ENCODE data around the gene KIF2C. TPM values are rescaled to one million over a fixed set of nuclear protein-coding genes. Genes with fewer than 3 reads are reported as not detected.
"Not testable (repeated sequence)": the region's sequence is repeated elsewhere in the genome, so short reads cannot be mapped to it uniquely, and the experiment has no call there.

Gene KIF2C
- total RNA-seq, 2 experiments from 2014 or later = 102 to 107 TPM

DNA sequence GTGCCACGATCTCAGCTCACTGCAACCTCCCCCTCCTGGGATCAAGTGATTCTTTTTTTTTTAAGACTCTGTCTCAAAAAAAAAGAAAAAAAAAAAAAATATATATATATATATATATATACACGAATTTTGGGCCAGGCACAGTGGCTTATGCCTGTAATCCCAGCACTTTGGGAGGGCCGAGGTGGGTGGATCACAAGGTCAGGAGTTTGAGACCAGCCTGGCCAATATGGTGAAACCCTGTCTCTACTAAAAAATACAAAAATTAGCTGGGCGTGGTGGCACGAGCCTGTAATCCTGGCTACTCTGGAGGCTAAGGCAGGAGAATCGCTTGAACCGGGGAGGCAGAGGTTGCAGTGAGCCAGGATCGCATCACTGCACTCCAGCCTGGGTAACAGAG is 58.2 kb downstream of the KIF2C start:
- not testable (repeated sequence) for H3K4me3 Mint-ChIP-seq

DNA sequence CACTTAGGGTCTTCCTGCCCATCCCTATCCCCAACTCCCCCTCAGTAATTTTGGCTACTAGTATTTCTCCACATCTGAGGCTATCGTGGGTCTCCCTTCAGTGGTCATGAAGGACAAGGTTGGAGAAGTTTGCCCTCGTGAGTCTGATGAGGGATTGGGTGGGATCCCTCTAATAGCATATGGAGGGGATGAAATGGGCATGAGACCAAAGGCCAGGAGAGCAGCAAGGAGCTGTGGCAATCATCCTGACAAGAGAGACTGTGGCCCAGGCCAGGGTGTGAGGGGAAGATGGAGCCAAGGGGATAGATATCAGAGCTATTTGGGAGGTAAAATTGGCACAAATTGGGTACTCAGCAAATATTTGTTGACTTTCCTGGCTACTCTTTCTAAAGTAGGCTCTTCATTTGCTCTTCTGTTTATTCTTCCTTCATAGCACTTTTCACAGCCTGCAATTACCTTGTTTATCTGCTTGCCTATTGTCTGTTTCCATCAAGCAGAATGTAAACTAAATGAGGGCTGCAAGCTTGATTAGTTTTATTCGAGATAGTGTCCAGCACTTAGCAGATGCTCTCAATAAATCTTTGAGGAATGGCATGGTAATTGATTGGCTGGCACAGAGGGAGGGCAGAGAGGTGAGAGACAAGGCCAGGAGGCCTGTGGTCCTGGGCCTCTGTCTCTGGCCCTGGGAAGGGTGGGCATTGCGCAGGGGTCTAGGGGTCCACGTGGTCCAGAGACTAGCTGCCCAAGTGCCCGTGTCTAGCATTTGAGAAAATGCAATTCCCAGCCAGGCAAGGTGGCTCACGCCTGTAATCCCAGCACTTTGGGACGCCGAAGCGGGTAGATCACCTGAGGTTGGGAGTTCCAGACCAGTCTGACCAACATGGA is 59.1 kb downstream of the KIF2C start:
- Mint-ChIP-seq H3K4me1 (peaks cover 29% of the 10 kb centered on the region), H3K4me3 (no peak overlapping the region), H3K27me3 (no peaks in the 10 kb centered on the region), H3K36me3 (peaks cover 18% of the 10 kb centered on the region), H3K9me3 (ENCODE audit: low read depth) (no peaks in the 10 kb centered on the region), H3K27ac (peak overlapping the region; percentile 100)
- ATAC-seq (no peak), DNase-seq (no peak)
- CTCF ChIA-PET = interaction anchor here (0.9 to 5.2 kb wide), 11 partner anchors 8 to 216 kb away, joined by 3 to 62 read pairs (median 9); partner anchors contain the start of genes BTBD19 and HECTD3

More for the DNA sequence above, 58.2 kb downstream of the KIF2C start:
- not testable (repeated sequence) for H3K9me3 Mint-ChIP-seq (ENCODE audit: low read depth); DNase-seq; H3K27me3 Mint-ChIP-seq; ATAC-seq
- Mint-ChIP-seq H3K4me1 (peaks cover 26% of the 10 kb centered on the region), H3K36me3 (peaks cover 13% of the 10 kb centered on the region), H3K27ac (peak overlapping the region; percentile 100)
- CTCF ChIA-PET = interaction anchor here (1.7 to 5.2 kb wide), 4 partner anchors 11 to 67 kb away, joined by 7 to 62 read pairs (median 48); partner anchors contain the start of genes BTBD19 and RNU5D-1

DNA sequence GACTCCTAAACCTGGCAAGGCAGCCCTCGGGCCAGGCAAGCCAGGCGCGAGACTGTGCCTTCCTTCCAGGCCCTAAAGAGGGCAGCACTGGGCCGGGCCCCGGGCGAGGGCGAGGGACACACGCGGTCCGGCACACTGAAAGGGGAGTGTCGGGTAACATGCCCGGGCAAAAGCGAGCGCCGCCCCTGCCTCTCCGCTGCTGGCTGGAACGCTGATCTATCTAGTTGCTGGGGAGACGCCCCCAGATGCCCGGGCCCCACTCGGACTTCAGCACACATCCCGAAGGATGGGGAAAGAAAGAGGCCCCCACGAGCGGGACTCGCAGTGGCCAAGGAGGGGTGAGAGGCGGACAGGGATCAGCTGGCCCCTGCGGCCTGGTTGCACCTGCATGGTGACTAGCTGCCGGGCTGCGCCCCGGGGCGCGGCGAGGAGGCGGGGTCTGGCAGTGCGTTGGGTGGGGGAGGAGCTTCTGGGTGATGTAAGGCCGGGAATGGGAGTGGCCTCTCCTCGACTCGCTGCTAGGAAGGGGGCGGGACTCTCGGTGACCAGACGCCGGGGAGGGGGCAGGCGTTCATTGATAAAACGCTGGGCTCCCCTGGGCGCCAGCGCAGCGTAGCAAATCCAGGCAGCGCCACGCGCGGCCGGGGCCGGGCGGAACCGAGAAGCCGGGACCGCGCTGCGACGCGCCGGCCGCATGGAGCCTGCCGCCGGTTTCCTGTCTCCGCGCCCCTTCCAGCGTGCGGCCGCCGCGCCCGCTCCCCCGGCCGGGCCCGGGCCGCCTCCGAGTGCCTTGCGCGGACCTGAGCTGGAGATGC is 60.3 kb downstream of the KIF2C start, which contains the start of gene PLK3:
TSS of gene PLK3 (plus strand) at position 608 of the 815 bp plus-strand sequence. CDS start at position 695, 87 bp downstream.
- H3K36me3 Mint-ChIP-seq = peaks cover 24% of the 10 kb centered on the region
- peaks cover 29% of the 10 kb centered on the region for H3K4me1 Mint-ChIP-seq

DNA sequence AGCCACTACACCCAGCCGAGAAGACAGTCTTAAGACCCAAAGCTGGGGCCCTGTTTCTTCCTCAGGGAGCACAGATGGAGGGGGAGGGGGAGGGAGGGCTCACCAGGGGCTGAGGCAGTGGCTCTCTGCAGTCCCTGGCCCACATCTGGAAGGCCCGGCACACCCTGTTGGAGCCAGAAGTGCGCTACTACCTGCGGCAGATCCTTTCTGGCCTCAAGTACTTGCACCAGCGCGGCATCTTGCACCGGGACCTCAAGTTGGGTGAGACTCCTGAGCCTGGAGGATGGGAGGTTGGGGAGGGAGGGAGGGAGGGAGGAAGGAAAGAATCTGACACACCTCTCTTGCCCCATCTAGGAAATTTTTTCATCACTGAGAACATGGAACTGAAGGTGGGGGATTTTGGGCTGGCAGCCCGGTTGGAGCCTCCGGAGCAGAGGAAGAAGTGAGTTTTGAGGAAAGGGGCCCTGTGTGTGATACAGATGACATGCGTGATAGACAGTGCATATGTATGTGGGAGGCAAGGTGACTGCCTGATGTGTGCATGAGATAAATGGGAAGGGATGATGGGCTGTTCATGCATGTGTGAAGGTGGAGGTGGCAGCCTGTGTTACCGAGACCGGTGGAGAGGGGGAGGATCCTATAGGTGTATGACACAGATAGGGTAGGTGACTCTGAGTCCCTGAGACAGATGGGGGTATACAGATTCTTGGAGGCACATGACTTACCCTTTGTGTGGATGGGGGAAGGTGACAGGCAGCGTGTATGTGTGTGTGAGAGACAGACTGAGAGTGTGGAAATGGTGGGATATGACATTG is 62.1 kb downstream of the KIF2C start:
- CTCF ChIA-PET = interaction anchor here (3.1 to 5.2 kb wide), 3 partner anchors 7 to 18 kb away, joined by 42 to 62 read pairs (median 60); partner anchors contain the start of gene BTBD19
- Mint-ChIP-seq H3K9me3 (ENCODE audit: low read depth) (no peaks in the 10 kb centered on the region), H3K4me1 (peaks cover 37% of the 10 kb centered on the region), H3K27ac (peak overlapping the region; percentile 94), H3K4me3 (peak overlapping the region; percentile 78), H3K36me3 (peaks cover 33% of the 10 kb centered on the region), H3K27me3 (no peaks in the 10 kb centered on the region)
- ATAC-seq = no peak
- DNase-seq = no peak

More for the DNA sequence above, 60.3 kb downstream of the KIF2C start, which contains the start of gene PLK3:
- Mint-ChIP-seq H3K9me3 (ENCODE audit: low read depth) (no peaks in the 10 kb centered on the region), H3K4me3 (peak within 1 kb of the TSS; percentile 78), H3K27ac (peak within 1 kb of the TSS; percentile 100), H3K27me3 (no peaks in the 10 kb centered on the region)
- peak; percentile 99 for DNase-seq
- CTCF ChIA-PET = interaction anchor here (0.6 to 5.2 kb wide), 22 partner anchors 9 to 691 kb away, joined by 3 to 62 read pairs (median 5); partner anchors contain the start of genes BTBD19, EIF2B3, HECTD3 and MUTYH
- peak; percentile 81 for ATAC-seq

DNA sequence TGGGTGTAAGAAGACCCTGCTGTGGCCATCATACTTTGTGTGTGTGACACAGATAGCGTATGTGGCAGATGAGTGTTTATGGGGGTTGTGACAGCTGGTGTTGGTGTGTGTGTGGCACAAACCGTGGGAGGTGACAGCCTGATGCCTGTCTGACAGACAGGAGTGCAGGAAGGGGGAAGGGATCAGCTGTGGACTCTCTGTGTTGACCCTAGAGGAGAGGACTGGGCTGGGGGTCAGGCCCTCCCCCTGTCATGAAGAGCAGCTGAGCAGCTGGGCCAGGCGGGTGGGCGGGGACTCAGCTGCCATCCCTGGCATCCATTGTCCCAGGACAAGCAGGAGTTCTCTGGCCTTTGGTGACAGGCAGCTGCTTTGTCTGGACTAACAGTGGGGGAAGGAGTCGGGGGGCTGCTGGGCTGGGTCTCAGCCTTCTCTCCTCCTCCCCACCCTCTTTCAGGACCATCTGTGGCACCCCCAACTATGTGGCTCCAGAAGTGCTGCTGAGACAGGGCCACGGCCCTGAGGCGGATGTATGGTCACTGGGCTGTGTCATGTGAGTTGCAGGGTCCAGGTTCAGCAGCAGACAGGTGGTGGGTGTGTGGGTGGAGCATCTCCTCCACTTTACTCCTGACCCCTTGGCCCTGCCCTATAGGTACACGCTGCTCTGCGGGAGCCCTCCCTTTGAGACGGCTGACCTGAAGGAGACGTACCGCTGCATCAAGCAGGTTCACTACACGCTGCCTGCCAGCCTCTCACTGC is 62.8 kb downstream of the KIF2C start:
- CTCF ChIA-PET = interaction anchor here (0.6 to 5.2 kb wide), 2 partner anchors 12 to 17 kb away, joined by 3 to 62 read pairs; no protein-coding TSS in a partner anchor
- Mint-ChIP-seq H3K4me1 (peaks cover 45% of the 10 kb centered on the region), H3K27me3 (no peaks in the 10 kb centered on the region), H3K4me3 (peak overlapping the region; percentile 78), H3K36me3 (peaks cover 40% of the 10 kb centered on the region), H3K9me3 (ENCODE audit: low read depth) (no peaks in the 10 kb centered on the region), H3K27ac (peak overlapping the region; percentile 94)
- DNase-seq (no peak), ATAC-seq (no peak)

DNA sequence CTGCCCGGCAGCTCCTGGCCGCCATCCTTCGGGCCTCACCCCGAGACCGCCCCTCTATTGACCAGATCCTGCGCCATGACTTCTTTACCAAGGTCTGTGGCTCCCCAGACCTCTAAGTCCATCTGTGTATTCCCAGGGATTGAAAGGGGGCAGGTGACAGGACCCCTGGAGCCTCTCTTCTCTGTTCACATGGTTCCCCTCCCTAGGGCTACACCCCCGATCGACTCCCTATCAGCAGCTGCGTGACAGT is 63.4 kb downstream of the KIF2C start:
- Mint-ChIP-seq H3K4me1 (peaks cover 50% of the 10 kb centered on the region), H3K27me3 (no peaks in the 10 kb centered on the region), H3K4me3 (no peak overlapping the region), H3K36me3 (peaks cover 40% of the 10 kb centered on the region), H3K9me3 (ENCODE audit: low read depth) (no peaks in the 10 kb centered on the region), H3K27ac (peak overlapping the region; percentile 54)
- CTCF ChIA-PET = interaction anchor here (0.6 to 5.2 kb wide), 2 partner anchors 11 to 16 kb away, joined by 3 to 62 read pairs; no protein-coding TSS in a partner anchor
- ATAC-seq (no peak), DNase-seq (no peak)

DNA sequence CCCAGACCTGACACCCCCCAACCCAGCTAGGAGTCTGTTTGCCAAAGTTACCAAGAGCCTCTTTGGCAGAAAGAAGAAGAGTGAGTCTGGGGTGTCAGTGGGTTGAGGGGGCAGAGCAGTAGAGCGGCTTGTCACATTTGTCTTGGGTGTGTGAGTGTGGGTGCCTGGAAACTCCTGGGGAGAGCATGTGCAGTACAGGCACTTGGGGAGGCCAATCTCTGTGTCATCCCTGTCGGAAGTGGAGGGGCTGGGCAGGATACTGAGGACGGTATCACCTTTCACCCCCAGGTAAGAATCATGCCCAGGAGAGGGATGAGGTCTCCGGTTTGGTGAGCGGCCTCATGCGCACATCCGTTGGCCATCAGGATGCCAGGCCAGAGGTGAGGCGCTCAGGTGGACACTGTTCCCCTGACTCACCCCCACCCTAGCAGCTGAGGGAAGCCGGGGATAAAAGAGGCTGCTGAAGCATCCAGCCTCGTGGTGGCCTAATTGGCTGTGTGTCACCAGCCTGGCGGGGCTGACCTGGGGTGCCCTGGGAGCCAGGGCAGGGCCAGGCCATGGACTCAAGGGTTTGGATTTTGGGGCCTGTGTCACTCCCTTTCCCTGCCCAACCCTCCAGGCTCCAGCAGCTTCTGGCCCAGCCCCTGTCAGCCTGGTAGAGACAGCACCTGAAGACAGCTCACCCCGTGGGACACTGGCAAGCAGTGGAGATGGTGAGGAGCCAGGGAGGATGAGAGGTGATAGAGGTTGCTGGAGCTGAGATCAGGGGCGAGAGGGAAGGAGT is 63.9 kb downstream of the KIF2C start:
- Mint-ChIP-seq H3K27me3 (no peaks in the 10 kb centered on the region), H3K36me3 (peaks cover 40% of the 10 kb centered on the region), H3K9me3 (ENCODE audit: low read depth) (no peaks in the 10 kb centered on the region), H3K27ac (peak overlapping the region; percentile 60), H3K4me3 (no peak overlapping the region), H3K4me1 (peaks cover 54% of the 10 kb centered on the region)
- CTCF ChIA-PET = no interaction called here
- no peak for ATAC-seq
- no peak for DNase-seq

DNA sequence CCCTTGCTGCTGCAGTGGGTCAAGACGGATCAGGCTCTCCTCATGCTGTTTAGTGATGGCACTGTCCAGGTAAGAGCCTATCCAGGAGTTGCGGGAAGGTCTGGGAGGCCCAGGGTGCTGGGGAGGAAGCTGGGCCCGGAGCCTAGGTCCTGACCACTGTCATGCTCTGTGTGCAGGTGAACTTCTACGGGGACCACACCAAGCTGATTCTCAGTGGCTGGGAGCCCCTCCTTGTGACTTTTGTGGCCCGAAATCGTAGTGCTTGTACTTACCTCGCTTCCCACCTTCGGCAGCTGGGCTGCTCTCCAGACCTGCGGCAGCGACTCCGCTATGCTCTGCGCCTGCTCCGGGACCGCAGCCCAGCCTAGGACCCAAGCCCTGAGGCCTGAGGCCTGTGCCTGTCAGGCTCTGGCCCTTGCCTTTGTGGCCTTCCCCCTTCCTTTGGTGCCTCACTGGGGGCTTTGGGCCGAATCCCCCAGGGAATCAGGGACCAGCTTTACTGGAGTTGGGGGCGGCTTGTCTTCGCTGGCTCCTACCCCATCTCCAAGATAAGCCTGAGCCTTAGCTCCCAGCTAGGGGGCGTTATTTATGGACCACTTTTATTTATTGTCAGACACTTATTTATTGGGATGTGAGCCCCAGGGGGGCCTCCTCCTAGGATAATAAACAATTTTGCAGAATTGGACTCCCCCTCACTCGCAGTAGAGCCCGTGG is 65.8 kb downstream of the KIF2C start:
- CTCF ChIA-PET = interaction anchor here (3.8 to 5.2 kb wide), 2 partner anchors 14 to 20 kb away, joined by 11 to 56 read pairs; no protein-coding TSS in a partner anchor
- DNase-seq (no peak), ATAC-seq (no peak)
- peak overlapping the region; percentile 65 for H3K27ac Mint-ChIP-seq
- H3K36me3 Mint-ChIP-seq = peaks cover 40% of the 10 kb centered on the region
- no peaks in the 10 kb centered on the region for H3K9me3 Mint-ChIP-seq (ENCODE audit: low read depth)
- H3K27me3 Mint-ChIP-seq = no peaks in the 10 kb centered on the region
- no peak overlapping the region for H3K4me3 Mint-ChIP-seq
- peaks cover 64% of the 10 kb centered on the region for H3K4me1 Mint-ChIP-seq

DNA sequence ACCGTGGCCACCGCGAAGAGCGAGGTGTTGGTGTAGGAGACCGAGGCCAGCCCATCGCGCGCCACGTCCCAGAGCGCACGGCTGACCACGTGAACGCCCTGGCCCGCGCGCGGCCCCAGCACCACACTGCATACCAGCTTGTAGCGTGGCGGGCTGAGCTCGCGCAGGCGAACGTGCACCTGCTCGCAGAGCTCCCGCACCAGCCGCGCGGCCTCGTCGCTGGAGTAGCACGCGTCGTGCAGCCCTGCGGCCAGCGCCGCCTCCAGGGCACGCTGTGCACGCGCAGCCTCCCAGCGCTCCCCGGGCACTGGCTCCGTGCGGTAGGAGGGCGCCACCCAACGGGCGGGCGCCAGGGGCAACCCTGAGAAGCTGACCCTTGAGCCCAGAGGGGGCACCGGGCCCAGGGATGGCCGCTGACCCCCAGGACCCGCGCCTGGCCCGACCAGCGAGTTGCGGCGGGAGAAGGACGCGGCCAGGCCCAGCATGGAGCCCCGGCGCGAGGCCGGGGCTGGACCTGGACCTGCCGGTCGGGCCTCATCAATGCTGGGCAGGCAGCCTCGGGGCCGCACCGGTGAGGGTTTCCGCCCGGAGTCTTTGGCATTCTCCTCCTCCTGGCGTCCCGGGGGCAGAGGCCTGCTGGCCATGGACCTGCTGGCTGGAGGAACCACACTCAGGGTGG is 66.5 kb downstream of the KIF2C start:
- Mint-ChIP-seq H3K27me3 (no peaks in the 10 kb centered on the region), H3K4me3 (no peak overlapping the region), H3K4me1 (peaks cover 68% of the 10 kb centered on the region), H3K27ac (peak overlapping the region; percentile 99), H3K36me3 (peaks cover 37% of the 10 kb centered on the region), H3K9me3 (ENCODE audit: low read depth) (no peaks in the 10 kb centered on the region)
- CTCF ChIA-PET = interaction anchor here (1.1 to 5.2 kb wide), 4 partner anchors 9 to 23 kb away, joined by 4 to 56 read pairs (median 8); no protein-coding TSS in a partner anchor
- DNase-seq = no peak
- ATAC-seq = no peak

DNA sequence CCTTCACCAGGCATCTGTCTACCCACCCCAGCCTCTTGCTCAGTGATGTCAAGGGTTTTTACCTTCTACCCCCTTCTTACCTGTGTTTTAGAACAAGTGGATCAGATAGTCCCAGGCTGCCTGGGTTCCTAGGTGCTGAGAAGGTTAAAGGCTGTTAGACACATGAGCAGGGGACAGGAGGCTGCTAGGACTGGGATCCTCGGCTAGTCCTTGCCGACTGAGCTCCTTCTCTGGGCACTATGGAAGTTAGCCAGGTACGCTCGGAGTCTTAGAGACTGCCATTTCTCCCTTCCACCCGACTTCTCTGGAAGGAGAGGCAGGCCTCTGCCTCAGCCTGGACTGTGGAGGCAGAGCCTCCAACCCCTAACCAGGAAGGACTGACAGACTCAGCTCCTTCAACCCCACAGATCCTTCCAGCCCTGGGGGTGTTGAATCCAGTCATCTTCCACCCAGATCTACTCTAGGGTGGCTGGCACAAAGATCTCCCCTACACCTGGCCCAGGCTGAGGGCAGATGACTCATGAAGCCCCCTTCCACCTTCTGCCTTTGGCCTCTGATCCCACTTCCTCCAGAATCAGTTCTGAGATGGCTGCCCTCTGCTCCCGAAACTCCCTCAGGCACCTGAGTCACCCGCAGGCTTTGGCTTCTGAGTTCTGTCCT is 67.2 kb downstream of the KIF2C start, which contains the start of gene DYNLT4:
TSS of gene DYNLT4 (minus strand) at position 648 of the 660 bp plus-strand sequence. CDS start 683 bp downstream, outside the sequence.
- Mint-ChIP-seq H3K4me1 (peaks cover 71% of the 10 kb centered on the region), H3K4me3 (peak within 1 kb of the TSS; percentile 64), H3K27ac (peak within 1 kb of the TSS; percentile 99), H3K36me3 (peaks cover 35% of the 10 kb centered on the region), H3K27me3 (no peaks in the 10 kb centered on the region), H3K9me3 (ENCODE audit: low read depth) (no peaks in the 10 kb centered on the region)
- CTCF ChIA-PET = interaction anchor here (1.1 to 5.2 kb wide), 5 partner anchors 10 to 77 kb away, joined by 4 to 56 read pairs (median 5); no protein-coding TSS in a partner anchor
- ATAC-seq (peak; percentile 1), DNase-seq (no peak)
